ENCODE measurements around the gene SLC17A2. TPM values are rescaled to one million over a fixed set of nuclear protein-coding genes. Genes with fewer than 3 reads are reported as not detected.
A peak's percentile ranks its signal among the peaks of the same experiment; 100 is the strongest.

The SLC17A2 gene
- total and polyA plus RNA-seq, 2 of the 13 experiments (the other 11 are each of a cell fraction or from before 2014, with no cell fraction given) = 11.2 to 32.4 TPM

GRCh38 chr6:25863360-25863759, 67.1 kb downstream of the SLC17A2 start (continued):
- TF ChIP-seq PATZ1 (CRISPR knock-in tag; IDR thresholded peaks at IDR 0.05) = no peak
- no peak for TF ChIP-seq SNRNP70 (IDR thresholded peaks at IDR 0.05; ENCODE audit: low read depth, low read length)
- no peak for TF ChIP-seq RXRA (CRISPR knock-in tag; IDR thresholded peaks at IDR 0.05)
- 0 out of 2 replicates have a peak, but pooled peaks have one; percentile 25 for TF ChIP-seq RCOR2 (CRISPR knock-in tag; IDR thresholded peaks at IDR 0.05)
- no peak for TF ChIP-seq ZNF570 (CRISPR knock-in tag; IDR thresholded peaks at IDR 0.05; ENCODE audit: borderline replicate concordance)
- no peak for TF ChIP-seq DMTF1 (CRISPR knock-in tag; IDR thresholded peaks at IDR 0.05)
- no peak for TF ChIP-seq SETDB1 (CRISPR knock-in tag; IDR thresholded peaks at IDR 0.05; ENCODE audit: borderline replicate concordance)
- no peak for TF ChIP-seq ZBTB38 (CRISPR knock-in tag; IDR thresholded peaks at IDR 0.05)
- no peak for TF ChIP-seq ZSCAN25 (CRISPR knock-in tag; IDR thresholded peaks at IDR 0.05)
- no peak for TF ChIP-seq ZNF354B (CRISPR knock-in tag; IDR thresholded peaks at IDR 0.05)
- TF ChIP-seq CHCHD3 (CRISPR knock-in tag; IDR thresholded peaks at IDR 0.05) = no peak
- no peak for TF ChIP-seq SKI (IDR thresholded peaks at IDR 0.05; ENCODE audit: partially characterized antibody)
- TF ChIP-seq SOX5 (CRISPR knock-in tag; IDR thresholded peaks at IDR 0.05; ENCODE audit: borderline replicate concordance) = peak; percentile 35; the same call in 1 of the 2 replicates
- no peak for TF ChIP-seq PRDM4 (CRISPR knock-in tag; IDR thresholded peaks at IDR 0.05; ENCODE audit: borderline replicate concordance)
- no peak for TF ChIP-seq BCL3 (CRISPR knock-in tag; IDR thresholded peaks at IDR 0.05)
- TF ChIP-seq ZMYM4 (CRISPR knock-in tag; IDR thresholded peaks at IDR 0.05) = peak; percentile 63
- no peak for TF ChIP-seq SP5 (CRISPR knock-in tag; IDR thresholded peaks at IDR 0.05; ENCODE audit: borderline replicate concordance, low read depth)
- no peak for TF ChIP-seq ZNF281 (CRISPR knock-in tag; IDR thresholded peaks at IDR 0.05; ENCODE audit: borderline replicate concordance)
- no peak for TF ChIP-seq DBP (CRISPR knock-in tag; IDR thresholded peaks at IDR 0.05; ENCODE audit: not compliant biosample characterization)
